H9 (cell line): ENCODE measurements around the gene TBC1D19. TPM values are rescaled to one million over a fixed set of nuclear protein-coding genes. Genes with fewer than 3 reads are reported as not detected.

Experiments used
- DNase-seq: peaks from one replicate; pipeline ENCODE4 v3.0.0-alpha.2; 2017
- H2AFZ ChIP-seq: one replicate; pipeline ENCODE4 v1.6.1; 2013; ENCODE audit warnings: mild to moderate bottlenecking, low read length, control low read depth, moderate library complexity
- H2AK5ac ChIP-seq: 2 replicates; pipeline ENCODE4 v1.6.1; 2013; ENCODE audit warnings: low read length, control low read depth, mixed read lengths; ENCODE audit not compliant: insufficient read length
- H2BK120ac ChIP-seq: one replicate; pipeline ENCODE4 v1.6.1; 2013; ENCODE audit warnings: low read depth, mild to moderate bottlenecking, low read length, control low read depth, inconsistent platforms; ENCODE audit not compliant: poor library complexity, severe bottlenecking
- H2BK12ac ChIP-seq: 2 replicates; pipeline ENCODE4 v1.6.1; 2013; ENCODE audit warnings: low read length, control low read depth, mixed read lengths, low read depth; ENCODE audit not compliant: insufficient read length
- H2BK15ac ChIP-seq: 2 replicates; pipeline ENCODE4 v1.6.1; 2013; ENCODE audit warnings: low read depth, low read length, control low read depth
- H2BK20ac ChIP-seq: one replicate; pipeline ENCODE4 v1.6.1; 2013; ENCODE audit warnings: low read depth, mild to moderate bottlenecking, low read length, control low read depth, inconsistent platforms; ENCODE audit not compliant: poor library complexity, severe bottlenecking
- H2BK5ac ChIP-seq: 2 replicates; pipeline ENCODE4 v1.6.1; 2013; ENCODE audit warnings: low read length, control low read depth, mixed read lengths; ENCODE audit not compliant: insufficient read length
- H3K14ac ChIP-seq: 2 replicates; pipeline ENCODE4 v1.6.1; 2013; ENCODE audit warnings: low read length, control low read depth; ENCODE audit not compliant: insufficient read depth
- H3K18ac ChIP-seq: 2 replicates; pipeline ENCODE4 v1.6.1; 2013; ENCODE audit warnings: low read depth, mild to moderate bottlenecking, mixed read lengths, low read length, control low read depth; ENCODE audit not compliant: insufficient read length
- H3K23ac ChIP-seq: 2 replicates; pipeline ENCODE4 v1.6.1; 2013; ENCODE audit warnings: low read length, control low read depth, mixed read lengths, low read depth; ENCODE audit not compliant: insufficient read length
- H3K23me2 ChIP-seq: 2 replicates; pipeline ENCODE4 v1.6.1; 2013; ENCODE audit warnings: low read depth, mild to moderate bottlenecking, mixed read lengths, low read length, control low read depth; ENCODE audit not compliant: insufficient read length, poor library complexity, severe bottlenecking
- H3K27ac ChIP-seq: 2 replicates; pipeline ENCODE4 v1.5.1; 2013; ENCODE audit warnings: low read length, control low read depth, mixed read lengths, low read depth; ENCODE audit not compliant: insufficient read length
- H3K27me3 ChIP-seq: 2 replicates; pipeline ENCODE4 v1.6.1; 2013; ENCODE audit warnings: low read length, control low read depth, inconsistent platforms; ENCODE audit not compliant: insufficient read depth
- H3K4ac ChIP-seq: 2 replicates; pipeline ENCODE4 v1.6.1; 2013; ENCODE audit warnings: low read depth, mild to moderate bottlenecking, control low read depth, inconsistent platforms, low read length, moderate library complexity
- H3K4me1 ChIP-seq: 2 replicates; pipeline ENCODE4 v1.6.1; 2013; ENCODE audit warnings: low read length, control low read depth, inconsistent platforms; ENCODE audit not compliant: insufficient read depth
- H3K4me2 ChIP-seq: 2 replicates; pipeline ENCODE4 v1.6.1; 2013; ENCODE audit warnings: low read length, control low read depth, mixed read lengths; ENCODE audit not compliant: insufficient read length, insufficient read depth
- H3K56ac ChIP-seq: 2 replicates; pipeline ENCODE4 v1.6.1; 2013; ENCODE audit warnings: low read depth, mild to moderate bottlenecking, mixed read lengths, low read length, control low read depth; ENCODE audit not compliant: insufficient read length
- H3K79me1 ChIP-seq: 2 replicates; pipeline ENCODE4 v1.6.1; 2013; ENCODE audit warnings: low read depth, mild to moderate bottlenecking, moderate library complexity, low read length, control low read depth, inconsistent platforms; ENCODE audit not compliant: insufficient read depth, poor library complexity, severe bottlenecking
- H3K79me2 ChIP-seq: 2 replicates; pipeline ENCODE4 v1.6.1; 2013; ENCODE audit warnings: low read length, control low read depth, inconsistent platforms; ENCODE audit not compliant: insufficient read depth
- H3K9ac ChIP-seq: 2 replicates; pipeline ENCODE4 v1.6.1; 2013; ENCODE audit warnings: low read length, control low read depth, mixed read lengths; ENCODE audit not compliant: insufficient read length; ENCODE audit errors: extremely low read depth
- H3K9me3 ChIP-seq: one replicate; pipeline ENCODE4 v1.6.1; 2013; ENCODE audit warnings: low read depth, low read length, inconsistent platforms; ENCODE audit not compliant: control insufficient read depth
- H3T11ph ChIP-seq: one replicate; pipeline ENCODE4 v1.6.1; 2013; ENCODE audit warnings: mild to moderate bottlenecking, low read length, control low read depth, inconsistent platforms
- H4K20me1 ChIP-seq: one replicate; pipeline ENCODE4 v1.6.1; 2013; ENCODE audit not compliant: control insufficient read depth, insufficient read length, insufficient read depth
- H4K5ac ChIP-seq: 2 replicates; pipeline ENCODE4 v1.6.1; 2013; ENCODE audit warnings: low read depth, mild to moderate bottlenecking, mixed read lengths, low read length, control low read depth; ENCODE audit not compliant: insufficient read length
- H4K8ac ChIP-seq: replicated peaks from 2 replicates; pipeline ENCODE4 v1.6.1; 2013; ENCODE audit warnings: low read length, control low read depth, mixed read lengths, low read depth; ENCODE audit not compliant: insufficient read length
- H4K91ac ChIP-seq: 2 replicates; pipeline ENCODE4 v1.6.1; 2013; ENCODE audit warnings: low read depth, mild to moderate bottlenecking, moderate library complexity, mixed read lengths, low read length, control low read depth; ENCODE audit not compliant: insufficient read length
- H3K27ac Mint-ChIP-seq, 3 experiments: 2 replicates in 2 of 3; 3 replicates in 1 of 3; pipeline ENCODE4 v1.8.0; 2020 to 2021; ENCODE audit warnings: mixed read lengths in 3 of 3, mild to moderate bottlenecking in 1 of 3, moderate library complexity in 1 of 3
- H3K27me3 Mint-ChIP-seq: 2 replicates; pipeline ENCODE4 v1.8.0; 2021; ENCODE audit warnings: low read depth, mild to moderate bottlenecking, moderate library complexity, mixed read lengths
- H3K36me3 Mint-ChIP-seq, 3 experiments: 2 replicates in 2 of 3; 3 replicates in 1 of 3; pipeline ENCODE4 v1.8.0; 2020 to 2021; ENCODE audit warnings: low read depth in 3 of 3, mixed read lengths in 3 of 3; ENCODE audit not compliant: insufficient read depth in 1 of 3
- H3K4me1 Mint-ChIP-seq, 2 experiments: 2 replicates each; pipeline ENCODE4 v1.8.0; 2020; ENCODE audit warnings: mixed read lengths in 2 of 2
- H3K4me3 Mint-ChIP-seq, 2 experiments: 2 replicates in 1 of 2; 3 replicates in 1 of 2; pipeline ENCODE4 v1.8.0; 2020 to 2021; ENCODE audit warnings: mild to moderate bottlenecking in 2 of 2, mixed read lengths in 2 of 2, moderate library complexity in 1 of 2
- H3K9me3 Mint-ChIP-seq, 2 experiments: 2 replicates in 1 of 2; 3 replicates in 1 of 2; pipeline ENCODE4 v1.8.0; 2020; ENCODE audit warnings: mild to moderate bottlenecking in 2 of 2, mixed read lengths in 2 of 2, moderate library complexity in 1 of 2
- WGBS: extraction: QIAGEN DNeasy Blood & Tissue Kit; methylation state at CpG from one replicate; pipeline ENCODE4 v1.1.7; 2013; ENCODE audit warnings: missing lambda C conversion rate, low lambda C conversion rate, mixed read lengths; ENCODE audit not compliant: insufficient read length; ENCODE audit errors: extremely low coverage; 5-methylcytosine and 5-hydroxymethylcytosine counted together
- total RNA-seq: library from RNA; stranded (reverse); gene quantifications from 2 replicates; pipeline ENCODE4 v1.2.1, GENCODE V29; 2021
- TF ChIP-seq, protein P1 (sequence below): fragments of 200-600 bp; sonication (generic); conservative IDR thresholded peaks from 3 replicates; pipeline ENCODE4 v1.8.0; 2021; ENCODE audit warnings: antibody characterized with exemption, mild to moderate bottlenecking

The TBC1D19 gene
- total RNA-seq, 1 experiment from 2014 or later: 3.2 TPM

DNA sequence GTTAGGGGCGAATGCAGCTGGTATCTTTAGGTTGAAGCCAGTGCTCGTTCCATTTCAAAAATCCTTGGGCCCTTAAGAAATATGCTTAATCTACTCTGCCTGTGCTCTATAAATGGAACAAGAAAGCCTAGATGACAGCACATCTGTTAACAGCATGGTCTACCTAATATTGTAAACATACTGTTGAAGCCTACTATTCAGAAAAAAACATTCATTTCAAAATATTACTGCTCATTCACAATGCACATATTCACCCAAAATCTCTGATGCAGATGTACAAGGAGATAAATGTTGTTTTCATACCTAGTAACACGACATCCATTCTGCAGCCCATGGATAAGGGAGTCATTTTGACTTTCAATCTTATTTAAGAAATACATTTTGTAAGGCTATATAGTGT is 106.6 kb downstream of the TBC1D19 start:
- Mint-ChIP-seq H3K4me1 (peaks cover 6 to 7% of the 10 kb centered on the region in 2 experiments), H3K27me3 (no peaks in the 10 kb centered on the region; the same call in 1 of the 2 replicates), H3K36me3 (peaks cover 25 to 43% (median 32%) of the 10 kb centered on the region in 3 experiments), H3K9me3 (peaks cover 23 to 46% of the 10 kb centered on the region in 2 experiments), H3K4me3 (no peak overlapping the region), H3K27ac (no peak overlapping the region)
- no peak overlapping the region for H2BK120ac ChIP-seq
- H4K5ac ChIP-seq: no peak overlapping the region
- TF ChIP-seq, protein P1, sequence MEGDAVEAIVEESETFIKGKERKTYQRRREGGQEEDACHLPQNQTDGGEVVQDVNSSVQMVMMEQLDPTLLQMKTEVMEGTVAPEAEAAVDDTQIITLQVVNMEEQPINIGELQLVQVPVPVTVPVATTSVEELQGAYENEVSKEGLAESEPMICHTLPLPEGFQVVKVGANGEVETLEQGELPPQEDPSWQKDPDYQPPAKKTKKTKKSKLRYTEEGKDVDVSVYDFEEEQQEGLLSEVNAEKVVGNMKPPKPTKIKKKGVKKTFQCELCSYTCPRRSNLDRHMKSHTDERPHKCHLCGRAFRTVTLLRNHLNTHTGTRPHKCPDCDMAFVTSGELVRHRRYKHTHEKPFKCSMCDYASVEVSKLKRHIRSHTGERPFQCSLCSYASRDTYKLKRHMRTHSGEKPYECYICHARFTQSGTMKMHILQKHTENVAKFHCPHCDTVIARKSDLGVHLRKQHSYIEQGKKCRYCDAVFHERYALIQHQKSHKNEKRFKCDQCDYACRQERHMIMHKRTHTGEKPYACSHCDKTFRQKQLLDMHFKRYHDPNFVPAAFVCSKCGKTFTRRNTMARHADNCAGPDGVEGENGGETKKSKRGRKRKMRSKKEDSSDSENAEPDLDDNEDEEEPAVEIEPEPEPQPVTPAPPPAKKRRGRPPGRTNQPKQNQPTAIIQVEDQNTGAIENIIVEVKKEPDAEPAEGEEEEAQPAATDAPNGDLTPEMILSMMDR: no peak
- no CpG with 5 or more reads among the region's 3 CpGs for WGBS
- no peaks in the 10 kb centered on the region for H3K4me1 ChIP-seq
- no peaks in the 10 kb centered on the region for H3K9me3 ChIP-seq
- no peak for DNase-seq
- no peaks in the 10 kb centered on the region for H3K79me2 ChIP-seq
- no peak overlapping the region for H2BK20ac ChIP-seq
- H3K9ac ChIP-seq: no peak overlapping the region
- no peak overlapping the region for H3K14ac ChIP-seq
- H3K4me2 ChIP-seq: no peak overlapping the region
- H3K56ac ChIP-seq: no peak overlapping the region
- H2BK5ac ChIP-seq: no peak overlapping the region
- no peaks in the 10 kb centered on the region for H3K23me2 ChIP-seq
- no peak overlapping the region for H3K18ac ChIP-seq
- H3T11ph ChIP-seq: no peak overlapping the region
- H2BK12ac ChIP-seq: no peak overlapping the region
- no peak overlapping the region for H4K8ac ChIP-seq
- H3K23ac ChIP-seq: no peak overlapping the region
- H3K79me1 ChIP-seq: no peaks in the 10 kb centered on the region
- H3K4ac ChIP-seq: no peak overlapping the region
- no peak overlapping the region for H4K91ac ChIP-seq
- H2BK15ac ChIP-seq: no peak overlapping the region
- H4K20me1 ChIP-seq: no peaks in the 10 kb centered on the region
- H2AFZ ChIP-seq: no peak overlapping the region
- no peaks in the 10 kb centered on the region for H3K27me3 ChIP-seq
- H2AK5ac ChIP-seq: no peak overlapping the region
- no peak overlapping the region for H3K27ac ChIP-seq
